Osteoblast (primary cell): ENCODE data around the gene RPL18A. TPM values are rescaled to one million over a fixed set of nuclear protein-coding genes. Genes with fewer than 3 reads are reported as not detected.

Experiments
- DNase-seq: peaks from one replicate; pipeline ENCODE4 v3.0.0; 2011; ENCODE audit warnings: low spot score, mixed read lengths; ENCODE audit not compliant: insufficient read length; ENCODE audit errors: missing footprints
- H2AFZ ChIP-seq: 2 replicates; pipeline ENCODE4 v1.6.0; 2011; ENCODE audit warnings: mild to moderate bottlenecking, low read length
- H3K27ac ChIP-seq: 2 replicates; pipeline ENCODE4 v1.5.1; 2011; ENCODE audit warnings: mild to moderate bottlenecking, low read depth, low read length, moderate library complexity
- H3K27me3 ChIP-seq: 2 replicates; pipeline ENCODE4 v1.6.0; 2012; ENCODE audit warnings: mild to moderate bottlenecking, control low read depth, inconsistent platforms, low read length, moderate library complexity; ENCODE audit not compliant: insufficient read depth
- H3K36me3 ChIP-seq: 2 replicates; pipeline ENCODE4 v1.5.1; 2011; ENCODE audit warnings: mild to moderate bottlenecking, low read length, control low read depth, moderate library complexity; ENCODE audit not compliant: insufficient read depth
- H3K4me1 ChIP-seq: 2 replicates; pipeline ENCODE4 v1.5.1; 2011; ENCODE audit warnings: mild to moderate bottlenecking, low read length, control low read depth, moderate library complexity; ENCODE audit not compliant: insufficient read depth
- H3K4me2 ChIP-seq: 2 replicates; pipeline ENCODE4 v1.6.0; 2011; ENCODE audit warnings: mild to moderate bottlenecking, low read length; ENCODE audit not compliant: insufficient read depth
- H3K4me3 ChIP-seq: fragments of 200-600 bp; sonication (generic); 3 replicates; pipeline ENCODE4 v1.5.1; 2012; ENCODE audit warnings: mild to moderate bottlenecking, low read length, inconsistent platforms; ENCODE audit not compliant: insufficient read depth
- H3K79me2 ChIP-seq: 2 replicates; pipeline ENCODE4 v1.6.0; 2012; ENCODE audit warnings: mild to moderate bottlenecking, low read length, control low read depth, inconsistent platforms; ENCODE audit not compliant: insufficient read depth
- H3K9me3 ChIP-seq: 2 replicates; pipeline ENCODE4 v1.5.1; 2011; ENCODE audit warnings: low read depth, low read length, control low read depth
- H4K20me1 ChIP-seq: 2 replicates; pipeline ENCODE4 v1.6.0; 2012; ENCODE audit warnings: mild to moderate bottlenecking, low read length, control low read depth; ENCODE audit not compliant: insufficient read depth
- total RNA-seq: library from RNA; depleted of rRNA; stranded (reverse); fragments of >200 nt; gene quantifications from 2 replicates; pipeline ENCODE4 v1.2.3, GENCODE V29; 2012
- TF ChIP-seq, protein P1 (sequence below): IDR thresholded peaks from 2 replicates; pipeline ENCODE4 v1.5.1; 2011; ENCODE audit warnings: mild to moderate bottlenecking, low read depth, low read length, moderate library complexity; ENCODE audit errors: extremely low read depth

The RPL18A gene
- total RNA-seq, 1 donor = 869 TPM

DNA sequence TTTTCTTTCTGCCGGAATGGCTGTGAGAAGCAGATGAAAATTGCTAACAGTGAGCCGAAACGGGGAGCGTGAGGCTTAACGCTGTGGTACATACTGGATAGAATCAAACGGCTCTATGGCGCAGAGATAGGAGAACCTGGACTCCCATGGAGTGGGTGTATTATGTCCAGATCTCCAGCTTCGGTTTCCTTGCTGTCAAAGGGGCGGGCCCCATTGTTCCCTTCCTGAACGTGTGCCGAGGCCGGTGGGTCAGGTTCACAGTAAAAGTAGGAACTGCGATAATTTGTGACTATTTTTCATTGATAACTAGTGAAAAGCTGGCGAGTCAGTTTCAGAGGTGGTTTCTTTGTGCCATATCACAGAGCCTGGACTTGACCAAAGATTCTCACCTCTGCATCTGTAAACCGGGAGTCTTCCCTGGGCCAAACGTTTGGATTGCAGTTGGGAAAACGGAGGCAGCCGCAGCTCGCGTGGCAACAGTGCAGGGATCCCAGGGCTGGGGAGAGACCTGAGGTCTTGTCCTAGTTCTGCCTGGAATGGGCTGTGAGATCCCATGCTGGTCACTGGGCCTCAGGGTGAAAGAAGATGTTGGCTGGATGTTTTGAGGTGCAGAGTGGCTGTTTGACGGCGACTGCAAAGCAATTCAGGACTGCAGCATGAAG is 752 bp downstream of the RPL18A start:
- Histone ChIP-seq H2AFZ (peak overlapping the region; percentile 45), H3K4me3 (peak overlapping the region; percentile 100), H3K27me3 (no peaks in the 10 kb centered on the region), H3K79me2 (peaks cover 34% of the 10 kb centered on the region), H3K4me2 (peak overlapping the region; percentile 87), H3K36me3 (peaks cover 36% of the 10 kb centered on the region), H4K20me1 (peaks cover 47% of the 10 kb centered on the region), H3K27ac (peak overlapping the region; percentile 90), H3K9me3 (no peaks in the 10 kb centered on the region), H3K4me1 (peaks cover 16% of the 10 kb centered on the region)
- TF ChIP-seq, protein P1, sequence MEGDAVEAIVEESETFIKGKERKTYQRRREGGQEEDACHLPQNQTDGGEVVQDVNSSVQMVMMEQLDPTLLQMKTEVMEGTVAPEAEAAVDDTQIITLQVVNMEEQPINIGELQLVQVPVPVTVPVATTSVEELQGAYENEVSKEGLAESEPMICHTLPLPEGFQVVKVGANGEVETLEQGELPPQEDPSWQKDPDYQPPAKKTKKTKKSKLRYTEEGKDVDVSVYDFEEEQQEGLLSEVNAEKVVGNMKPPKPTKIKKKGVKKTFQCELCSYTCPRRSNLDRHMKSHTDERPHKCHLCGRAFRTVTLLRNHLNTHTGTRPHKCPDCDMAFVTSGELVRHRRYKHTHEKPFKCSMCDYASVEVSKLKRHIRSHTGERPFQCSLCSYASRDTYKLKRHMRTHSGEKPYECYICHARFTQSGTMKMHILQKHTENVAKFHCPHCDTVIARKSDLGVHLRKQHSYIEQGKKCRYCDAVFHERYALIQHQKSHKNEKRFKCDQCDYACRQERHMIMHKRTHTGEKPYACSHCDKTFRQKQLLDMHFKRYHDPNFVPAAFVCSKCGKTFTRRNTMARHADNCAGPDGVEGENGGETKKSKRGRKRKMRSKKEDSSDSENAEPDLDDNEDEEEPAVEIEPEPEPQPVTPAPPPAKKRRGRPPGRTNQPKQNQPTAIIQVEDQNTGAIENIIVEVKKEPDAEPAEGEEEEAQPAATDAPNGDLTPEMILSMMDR = no peak
- peak; percentile 78 for DNase-seq

DNA sequence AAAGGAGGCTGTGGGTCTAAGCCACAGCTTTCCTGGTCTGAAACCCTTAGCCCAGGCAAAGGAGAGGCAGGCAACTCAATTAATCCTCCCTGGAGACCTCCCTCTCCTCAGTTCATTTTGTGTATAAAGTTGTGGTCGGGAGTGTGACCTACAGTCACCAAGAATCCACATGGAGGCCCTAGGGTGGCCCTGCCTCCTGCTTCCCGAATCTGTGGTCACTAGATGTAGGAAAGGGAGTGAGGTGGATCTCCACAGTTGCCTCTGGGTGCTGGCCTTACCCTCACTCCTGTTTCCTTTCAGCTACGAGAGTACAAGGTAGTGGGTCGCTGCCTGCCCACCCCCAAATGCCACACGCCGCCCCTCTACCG is 1.3 kb downstream of the RPL18A start:
- no peak overlapping the region for H2AFZ ChIP-seq
- H3K36me3 ChIP-seq = peaks cover 36% of the 10 kb centered on the region
- peak overlapping the region; percentile 100 for H3K4me3 ChIP-seq
- H3K9me3 ChIP-seq = no peaks in the 10 kb centered on the region
- H3K4me1 ChIP-seq = peaks cover 16% of the 10 kb centered on the region
- no peaks in the 10 kb centered on the region for H3K27me3 ChIP-seq
- peaks cover 34% of the 10 kb centered on the region for H3K79me2 ChIP-seq
- TF ChIP-seq, protein P1 = no peak
- H4K20me1 ChIP-seq = peaks cover 49% of the 10 kb centered on the region
- H3K27ac ChIP-seq = peak overlapping the region; percentile 90
- DNase-seq = peak; percentile 74
- H3K4me2 ChIP-seq = peak overlapping the region; percentile 87

DNA sequence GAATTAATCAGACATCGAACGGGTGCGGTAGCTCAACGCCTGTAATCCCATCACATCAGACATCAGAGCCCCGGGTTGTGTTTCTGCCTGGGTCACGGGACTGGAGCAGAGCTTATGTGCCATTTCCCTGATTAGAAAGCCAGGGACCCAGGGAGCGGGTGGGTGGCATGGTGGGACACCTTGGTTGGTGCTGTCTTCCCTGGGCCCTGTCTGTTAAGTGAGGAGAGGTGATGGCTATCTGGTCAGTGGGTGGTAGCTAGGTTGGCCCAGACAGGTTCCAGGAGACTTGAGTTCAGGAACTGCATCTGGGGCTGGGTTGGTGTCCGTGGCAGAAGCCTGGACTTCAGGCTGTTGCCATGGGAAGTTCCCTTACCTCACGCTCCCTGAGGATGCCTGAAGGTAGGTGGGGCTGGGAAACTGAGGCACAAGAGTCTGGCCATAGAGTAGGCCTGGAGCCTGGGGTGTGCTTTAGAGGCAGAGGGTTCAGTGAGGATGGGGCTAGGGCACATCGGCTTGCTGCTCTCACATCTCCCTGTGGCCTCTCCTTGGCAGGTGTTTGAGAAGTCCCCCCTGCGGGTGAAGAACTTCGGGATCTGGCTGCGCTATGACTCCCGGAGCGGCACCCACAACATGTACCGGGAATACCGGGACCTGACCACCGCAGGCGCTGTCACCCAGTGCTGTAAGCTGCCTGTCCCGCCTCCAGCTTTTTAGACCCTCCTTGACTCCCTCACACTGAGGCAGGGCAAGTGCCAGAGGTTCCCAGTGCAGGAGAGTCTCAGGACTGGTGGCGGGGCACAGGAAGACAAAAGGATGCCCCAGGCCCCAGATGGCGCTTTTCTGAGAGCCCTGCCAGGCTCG is 2.1 kb downstream of the RPL18A start:
- peaks cover 34% of the 10 kb centered on the region for H3K79me2 ChIP-seq
- H3K27ac ChIP-seq = peak overlapping the region; percentile 19
- H3K4me3 ChIP-seq = peak overlapping the region; percentile 100
- peaks cover 16% of the 10 kb centered on the region for H3K4me1 ChIP-seq
- H3K9me3 ChIP-seq = no peaks in the 10 kb centered on the region
- H3K4me2 ChIP-seq = peak overlapping the region; percentile 87
- peaks cover 49% of the 10 kb centered on the region for H4K20me1 ChIP-seq
- H2AFZ ChIP-seq = no peak overlapping the region
- TF ChIP-seq, protein P1 = no peak
- no peaks in the 10 kb centered on the region for H3K27me3 ChIP-seq
- peak; percentile 52 for DNase-seq
- peaks cover 36% of the 10 kb centered on the region for H3K36me3 ChIP-seq
